Heart left ventricle (tissue), 13 donors: ENCODE data around the gene COMMD10.

ENCODE experiments used
- POLR2A ChIP-seq, 2 donors: fragments of 450-650 bp; IDR thresholded peaks; one replicate each; pipeline ENCODE4 v1.6.1; 2017; ENCODE audit warnings: antibody characterized with exemption in 2 of 2, mild to moderate bottlenecking in 2 of 2, moderate library complexity in 2 of 2
- TF ChIP-seq, protein P1 (sequence below), 12 donors: fragments of 200-600 bp; sonication (generic) in 4 of 12; IDR thresholded peaks; one replicate each; pipeline versions ENCODE4 v1.5.0 to v1.8.0; 2018 to 2022; ENCODE audit warnings: antibody characterized with exemption in 12 of 12, mild to moderate bottlenecking in 5 of 12
- donor health status: ischemic (EF 13 %, LVEDD 7.1; RV severe dilation, severe dysfunction).
- donor health status: DM: no; HTN: yes; CAD: no.
- donor health status: DM: no; HTN: no; CAD: no.
- donor health status: ischemic (EF 25% LVEDD 6.9; RV normal size, moderate dysfunction).
- donor health status: ischemic (EF 25% LVEDD 5.7; RV mildly dilated, moderate dysfunction).
- donor health status: ischemic (EF 35%, LVEDD 5.7; RV mildly dilated, moderate dysfunction).
- donor health status: nonischemic (EF 11% LVEDD 7.7; RV severe dilation, severe dysfunction).
- donor health status: DM: yes; HTN: yes; CAD: no.
- donor health status: PGD.
- donor health status: ischemic (EF 29% LVEDD 5.4; RV normal size, mild dysfunction).
- donor health status: nonischemic (EF 23%, LVEDD 6.1; RV moderate dilation, normal function).

DNA sequence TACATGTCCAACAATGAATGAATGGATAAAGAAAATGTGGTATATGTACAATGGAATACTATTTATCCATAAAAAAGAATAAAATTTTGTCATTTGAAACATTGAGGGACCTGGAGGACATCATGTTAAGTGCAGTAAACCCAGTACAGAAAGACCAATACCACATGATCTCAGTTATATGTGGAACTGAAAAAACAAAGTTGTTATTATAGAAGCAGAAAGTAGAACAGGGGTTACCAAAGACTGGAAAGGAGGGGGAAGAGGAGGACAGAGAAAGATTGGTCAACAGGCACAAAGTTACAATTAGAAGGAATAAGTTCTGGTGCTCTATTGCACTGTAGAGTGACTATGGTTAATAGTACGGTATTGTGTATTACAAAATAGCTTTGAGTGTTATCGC lies 256.0 kb downstream of the COMMD10 start:
- TF ChIP-seq, protein P1, sequence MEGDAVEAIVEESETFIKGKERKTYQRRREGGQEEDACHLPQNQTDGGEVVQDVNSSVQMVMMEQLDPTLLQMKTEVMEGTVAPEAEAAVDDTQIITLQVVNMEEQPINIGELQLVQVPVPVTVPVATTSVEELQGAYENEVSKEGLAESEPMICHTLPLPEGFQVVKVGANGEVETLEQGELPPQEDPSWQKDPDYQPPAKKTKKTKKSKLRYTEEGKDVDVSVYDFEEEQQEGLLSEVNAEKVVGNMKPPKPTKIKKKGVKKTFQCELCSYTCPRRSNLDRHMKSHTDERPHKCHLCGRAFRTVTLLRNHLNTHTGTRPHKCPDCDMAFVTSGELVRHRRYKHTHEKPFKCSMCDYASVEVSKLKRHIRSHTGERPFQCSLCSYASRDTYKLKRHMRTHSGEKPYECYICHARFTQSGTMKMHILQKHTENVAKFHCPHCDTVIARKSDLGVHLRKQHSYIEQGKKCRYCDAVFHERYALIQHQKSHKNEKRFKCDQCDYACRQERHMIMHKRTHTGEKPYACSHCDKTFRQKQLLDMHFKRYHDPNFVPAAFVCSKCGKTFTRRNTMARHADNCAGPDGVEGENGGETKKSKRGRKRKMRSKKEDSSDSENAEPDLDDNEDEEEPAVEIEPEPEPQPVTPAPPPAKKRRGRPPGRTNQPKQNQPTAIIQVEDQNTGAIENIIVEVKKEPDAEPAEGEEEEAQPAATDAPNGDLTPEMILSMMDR (IDR thresholded peaks at IDR 0.05) = no peak
- no peak for TF ChIP-seq POLR2A (IDR thresholded peaks at IDR 0.05)
